GM19438 (cell line): ENCODE data around the gene ZSWIM1.
A peak's percentile ranks its signal among the peaks of the same experiment; 100 is the strongest.
"Not testable (repeated sequence)": the region's sequence is repeated elsewhere in the genome, so short reads cannot be mapped to it uniquely, and the experiment has no call there.

Experiments used
- ATAC-seq: cut with Tn5 transposase; IDR thresholded peaks from one replicate; pipeline ENCODE4 v1.9.1; 2021; ENCODE audit warnings: low read depth; ENCODE audit not compliant: unreplicated experiment

Gene ZSWIM1

GRCh38 chr20:45886590-45887345, 5.7 kb downstream of the ZSWIM1 start:
- ATAC-seq, result no peak

DNA sequence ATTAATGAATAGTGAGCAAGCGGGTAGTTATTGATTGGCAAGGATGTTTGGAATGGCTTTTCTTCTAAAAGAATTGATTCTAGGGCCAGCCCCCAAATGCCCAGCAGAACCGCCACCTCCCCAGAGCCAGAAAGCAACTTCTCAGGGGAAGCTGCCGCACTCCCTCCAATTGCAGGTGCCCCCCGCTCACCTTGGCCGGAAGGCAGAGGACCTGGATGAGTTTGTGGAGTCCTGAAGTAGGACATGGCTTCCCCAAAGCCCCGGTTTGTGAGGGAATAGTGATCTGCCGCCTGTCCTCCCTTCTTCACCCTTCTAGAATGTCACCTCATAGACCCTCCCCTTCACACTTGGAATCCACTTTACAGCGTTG, 6.3 kb downstream of the ZSWIM1 start, which contains the start of gene SPATA25:
Gene SPATA25, minus strand, starts transcription at position 277 of the 370 bp plus-strand sequence. Its CDS starts 32 bp downstream, at position 245.
- no peak for ATAC-seq

- ATAC-seq, result no peak
These were observed 7.7 kb downstream of the ZSWIM1 start for GRCh38 chr20:45888681-45889080.

GRCh38 chr20:45890077-45890984, 9.3 kb downstream of the ZSWIM1 start:
- peak; percentile 26 for ATAC-seq

- ATAC-seq, result peak; percentile 58
These were observed 10.3 kb downstream of the ZSWIM1 start, which contains the start of the genes CTSA and NEURL2 for GRCh38 chr20:45890985-45891983. Gene CTSA, plus strand, starts transcription at chr20:45891335. Its CDS starts 234 bp downstream, at chr20:45891569. Gene NEURL2, minus strand, starts transcription at chr20:45891208. Its CDS starts 217 bp downstream, at chr20:45890991.

GRCh38 chr20:45892049-45892825, 11.2 kb downstream of the ZSWIM1 start:
- no peak for ATAC-seq

DNA sequence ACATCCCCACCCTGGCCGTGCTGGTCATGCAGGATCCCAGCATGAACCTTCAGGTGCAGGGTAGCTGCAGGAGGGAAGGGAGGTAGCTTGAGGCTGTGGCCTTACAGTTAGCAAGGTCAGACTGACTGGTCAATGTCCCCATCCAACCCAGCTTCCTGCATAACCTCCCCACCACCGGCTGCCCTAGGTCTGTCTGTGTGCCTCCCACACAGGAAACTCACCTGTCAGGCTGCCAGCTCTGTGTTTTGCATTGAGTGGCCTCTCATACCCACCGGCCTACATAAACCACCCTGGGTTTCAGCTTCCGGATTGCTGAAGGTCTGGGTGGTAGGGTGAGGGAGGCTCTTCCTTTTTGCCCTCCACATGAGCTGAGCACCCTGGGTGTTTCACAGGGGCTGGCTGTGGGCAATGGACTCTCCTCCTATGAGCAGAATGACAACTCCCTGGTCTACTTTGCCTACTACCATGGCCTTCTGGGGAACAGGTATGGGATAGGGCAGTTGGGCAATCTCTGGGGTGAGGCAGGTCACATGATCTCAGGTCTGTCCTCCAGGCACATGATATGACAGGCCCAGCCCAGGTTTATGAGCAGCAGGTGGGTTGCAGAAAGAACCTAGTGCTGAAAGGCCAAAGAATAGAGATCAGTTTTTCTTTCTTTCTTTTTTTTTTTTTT, 11.9 kb downstream of the ZSWIM1 start:
- ATAC-seq, result no peak

DNA sequence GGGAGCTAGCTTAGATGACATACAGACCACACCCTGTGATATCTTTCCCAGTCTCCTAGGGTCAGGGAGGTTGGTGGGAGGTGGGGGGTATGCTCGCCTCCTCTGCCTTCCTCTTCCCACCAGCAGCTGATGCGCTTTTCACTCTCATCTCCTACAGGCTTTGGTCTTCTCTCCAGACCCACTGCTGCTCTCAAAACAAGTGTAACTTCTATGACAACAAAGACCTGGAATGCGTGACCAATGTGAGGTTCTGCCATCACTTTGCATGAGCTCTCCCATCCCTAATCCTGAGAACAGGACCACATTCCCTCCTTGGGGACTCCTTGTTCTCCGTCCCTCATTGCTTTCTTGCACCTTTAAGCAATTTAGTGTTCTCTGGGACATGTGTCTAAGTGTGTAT, 12.8 kb downstream of the ZSWIM1 start:
- no peak for ATAC-seq

- ATAC-seq, result no peak
These were observed 13.8 kb downstream of the ZSWIM1 start for GRCh38 chr20:45894797-45895196.

DNA sequence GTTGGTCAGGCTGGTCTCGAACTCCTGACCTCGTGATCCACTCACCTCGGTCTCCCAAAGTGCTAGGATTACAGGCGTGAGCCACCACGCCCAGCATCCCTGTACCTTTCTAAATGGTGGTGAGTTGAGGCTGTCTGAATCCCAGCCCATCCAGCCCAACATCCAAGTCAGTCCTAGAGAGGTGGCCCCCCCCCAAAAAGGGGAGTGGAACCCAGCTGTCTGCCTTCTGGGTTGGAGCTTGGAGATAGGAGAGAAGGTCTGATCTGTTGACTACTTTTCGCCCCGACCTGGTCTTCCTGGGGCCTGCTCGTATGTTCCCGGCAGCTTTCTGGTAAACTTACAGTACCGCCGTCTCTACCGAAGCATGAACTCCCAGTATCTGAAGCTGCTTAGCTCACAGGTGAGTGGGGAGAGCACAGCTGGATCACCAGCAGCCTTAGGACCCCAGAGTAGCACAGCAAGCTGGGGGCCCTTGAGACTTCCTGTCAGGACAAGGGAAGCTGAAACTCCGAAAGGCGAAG, 15.7 kb downstream of the ZSWIM1 start:
- no peak for ATAC-seq

DNA sequence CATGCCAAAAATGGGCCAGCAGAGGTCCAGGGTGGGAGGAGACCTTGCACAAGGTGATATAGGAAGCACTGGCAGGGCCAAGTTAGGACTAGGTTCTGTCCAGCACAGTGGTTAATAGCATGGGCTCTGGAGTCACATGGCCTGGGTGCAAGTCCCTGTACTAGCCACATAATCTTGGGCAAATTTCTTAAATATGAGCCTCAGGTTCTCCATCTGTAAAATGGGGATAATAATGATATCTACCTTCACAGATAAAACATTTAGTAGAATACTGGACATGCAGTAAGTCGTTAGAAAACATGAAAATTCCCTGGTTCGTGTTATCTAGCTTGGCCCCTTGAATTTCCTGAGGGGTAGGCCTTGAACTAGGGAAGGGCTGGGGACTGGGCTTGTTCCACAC, 16.3 kb downstream of the ZSWIM1 start:
- ATAC-seq, result no peak

- ATAC-seq, result no peak
These were observed 16.7 kb downstream of the ZSWIM1 start for GRCh38 chr20:45897692-45898091.

- ATAC-seq, result no peak
These were observed 17.3 kb downstream of the ZSWIM1 start for GRCh38 chr20:45898285-45898684.

DNA sequence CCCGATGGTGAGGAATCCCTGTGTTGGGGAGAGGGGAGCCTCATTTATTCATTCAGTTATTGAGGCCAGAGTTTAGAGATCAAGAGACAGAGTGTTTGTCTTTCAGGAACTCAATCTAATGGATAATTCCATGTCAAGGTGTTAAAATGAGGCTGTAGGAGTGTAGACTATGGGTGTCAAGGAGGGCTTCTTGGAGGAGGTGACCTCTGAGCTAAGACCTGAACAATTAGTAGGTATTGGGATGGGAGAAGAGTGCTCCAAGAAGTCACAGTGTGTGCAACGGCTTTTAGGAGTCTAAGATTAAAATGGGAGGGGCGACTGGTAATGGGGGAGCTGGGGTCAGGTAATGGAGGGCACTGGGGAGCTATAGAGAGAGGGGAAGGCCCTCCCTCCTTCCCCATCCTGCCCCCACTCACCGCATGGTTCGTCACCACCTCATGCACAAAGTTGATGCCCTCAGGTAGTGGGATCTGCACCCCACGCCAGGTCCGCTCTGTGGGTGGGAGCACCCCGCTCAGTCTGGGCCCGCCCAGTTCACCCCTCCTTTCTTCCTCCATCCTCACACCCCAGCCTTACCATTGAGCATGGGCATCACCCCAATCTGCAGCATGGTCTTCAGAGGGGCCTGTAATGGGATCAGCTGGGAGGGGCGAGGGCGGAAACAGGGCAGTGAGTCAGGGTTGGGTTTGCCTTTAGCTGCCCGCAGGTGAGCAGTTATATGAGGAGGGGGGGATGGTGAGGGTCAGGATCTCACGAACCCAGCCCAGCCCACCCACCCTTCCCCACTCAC, 18.2 kb downstream of the ZSWIM1 start:
- no peak for ATAC-seq

GRCh38 chr20:45901332-45901731, 20.3 kb downstream of the ZSWIM1 start:
- not testable (repeated sequence) for ATAC-seq

- ATAC-seq, result no peak
These were observed 21.2 kb downstream of the ZSWIM1 start for GRCh38 chr20:45902199-45902701.

GRCh38 chr20:45904583-45905504, 23.8 kb downstream of the ZSWIM1 start:
- no peak for ATAC-seq
